ENCODE data around the gene PSMB7. TPM values are rescaled to one million over a fixed set of nuclear protein-coding genes. Genes with fewer than 3 reads are reported as not detected.

Gene PSMB7
- total RNA-seq, 4 donors from 2014 or later: 67.6 to 110 (median 90.8) TPM

DNA sequence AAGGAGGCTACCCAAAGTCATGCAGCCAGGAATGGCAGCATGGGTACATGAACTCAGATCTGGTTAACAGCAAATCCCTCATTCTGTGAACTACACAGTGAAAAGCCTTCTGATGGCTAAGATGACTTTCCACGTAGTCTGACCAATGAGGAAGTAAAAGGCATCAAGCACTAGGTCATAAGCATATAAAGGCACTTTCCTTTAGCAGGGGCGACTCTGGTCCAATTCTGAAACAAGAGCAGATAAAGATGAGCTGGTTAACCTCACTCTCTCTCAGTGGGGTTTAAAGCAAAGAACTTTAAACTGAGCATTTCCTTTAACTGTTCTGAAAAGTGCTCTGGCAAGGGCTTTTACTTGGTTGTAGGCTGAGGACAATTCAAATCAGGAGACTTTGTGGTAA is 21.1 kb downstream of the PSMB7 start:
- Histone ChIP-seq H3K27ac (no peak overlapping the region), H3K27me3 (no peaks in the 10 kb centered on the region), H3K4me3 (no peak overlapping the region), H3K36me3 (peaks cover 0 to 4% (median 0%) of the 10 kb centered on the region in 3 donors), H3K4me1 (peaks cover 0 to 18% (median 0%) of the 10 kb centered on the region in 4 donors), H3K9me3 (no peaks in the 10 kb centered on the region)
- TF ChIP-seq, protein P1, sequence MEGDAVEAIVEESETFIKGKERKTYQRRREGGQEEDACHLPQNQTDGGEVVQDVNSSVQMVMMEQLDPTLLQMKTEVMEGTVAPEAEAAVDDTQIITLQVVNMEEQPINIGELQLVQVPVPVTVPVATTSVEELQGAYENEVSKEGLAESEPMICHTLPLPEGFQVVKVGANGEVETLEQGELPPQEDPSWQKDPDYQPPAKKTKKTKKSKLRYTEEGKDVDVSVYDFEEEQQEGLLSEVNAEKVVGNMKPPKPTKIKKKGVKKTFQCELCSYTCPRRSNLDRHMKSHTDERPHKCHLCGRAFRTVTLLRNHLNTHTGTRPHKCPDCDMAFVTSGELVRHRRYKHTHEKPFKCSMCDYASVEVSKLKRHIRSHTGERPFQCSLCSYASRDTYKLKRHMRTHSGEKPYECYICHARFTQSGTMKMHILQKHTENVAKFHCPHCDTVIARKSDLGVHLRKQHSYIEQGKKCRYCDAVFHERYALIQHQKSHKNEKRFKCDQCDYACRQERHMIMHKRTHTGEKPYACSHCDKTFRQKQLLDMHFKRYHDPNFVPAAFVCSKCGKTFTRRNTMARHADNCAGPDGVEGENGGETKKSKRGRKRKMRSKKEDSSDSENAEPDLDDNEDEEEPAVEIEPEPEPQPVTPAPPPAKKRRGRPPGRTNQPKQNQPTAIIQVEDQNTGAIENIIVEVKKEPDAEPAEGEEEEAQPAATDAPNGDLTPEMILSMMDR (IDR thresholded peaks at IDR 0.05): no peak
- TF ChIP-seq POLR2A (IDR thresholded peaks at IDR 0.05): no peak
- no peak for DNase-seq

DNA sequence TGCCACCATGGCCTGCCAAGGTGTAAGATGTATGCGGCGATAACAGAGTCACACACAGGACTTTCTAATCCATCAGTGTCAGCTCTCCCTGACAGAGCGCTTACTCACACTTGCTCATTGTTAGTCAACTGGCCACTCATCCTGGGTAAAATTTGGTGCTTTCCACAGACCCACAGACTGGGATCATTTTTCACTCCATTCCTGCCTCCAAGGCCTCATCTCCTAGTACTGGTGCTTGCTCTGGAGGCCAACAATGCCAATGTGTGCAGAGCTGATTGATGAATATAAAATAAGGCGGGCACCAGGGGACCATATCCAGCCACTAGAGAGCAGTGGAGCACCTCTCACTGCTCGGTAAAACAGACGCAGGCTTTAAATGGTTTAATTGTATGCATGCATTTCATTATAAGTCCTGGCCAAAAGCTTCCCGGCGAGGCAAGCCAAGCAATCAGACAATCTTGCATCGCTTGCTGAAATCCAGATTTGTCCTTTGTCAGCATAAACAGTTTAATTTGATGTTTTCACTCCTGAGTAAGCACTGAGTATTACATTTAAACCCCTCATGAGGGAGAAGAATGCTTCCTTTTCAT is 22.3 kb downstream of the PSMB7 start:
- peaks cover 0 to 4% (median 0%) of the 10 kb centered on the region in 3 donors for H3K36me3 ChIP-seq
- H3K4me3 ChIP-seq: no peak overlapping the region
- H3K9me3 ChIP-seq: no peaks in the 10 kb centered on the region
- no peak overlapping the region for H3K27ac ChIP-seq
- no peak for TF ChIP-seq POLR2A (IDR thresholded peaks at IDR 0.05)
- TF ChIP-seq, protein P1 (IDR thresholded peaks at IDR 0.05): no peak
- no peaks in the 10 kb centered on the region for H3K27me3 ChIP-seq
- H3K4me1 ChIP-seq: peaks cover 0 to 22% (median 0%) of the 10 kb centered on the region in 4 donors
- DNase-seq: no peak

DNA sequence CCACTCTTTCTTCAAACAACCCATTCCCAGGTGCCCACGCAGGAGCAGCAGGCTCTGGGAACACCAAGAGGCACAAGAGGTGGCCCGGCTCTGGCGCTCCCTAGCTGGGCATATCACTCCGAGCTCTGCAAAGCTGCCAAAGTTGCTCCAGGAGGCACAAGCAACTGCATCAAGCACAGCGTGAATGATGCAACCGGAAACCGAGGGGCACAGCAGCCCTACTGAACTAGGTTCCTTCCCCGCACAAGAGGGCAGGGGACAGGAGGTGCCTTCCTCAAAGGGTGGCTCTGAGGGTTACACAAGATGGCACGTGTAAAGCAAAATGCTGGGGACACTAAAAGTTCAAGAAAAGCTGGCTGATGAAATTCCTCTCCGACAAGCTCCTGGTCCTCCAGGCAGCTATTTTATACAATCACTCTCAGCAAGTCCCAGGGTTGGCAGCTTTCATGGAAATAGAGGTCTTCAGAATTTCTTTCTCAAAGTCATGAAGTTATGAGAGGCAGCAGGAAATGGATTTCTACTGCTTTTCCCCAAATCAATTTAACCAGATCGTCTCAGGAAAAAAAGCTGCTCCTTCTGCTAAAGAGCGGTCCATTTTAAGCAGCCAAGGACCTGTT is 22.9 kb downstream of the PSMB7 start:
- peaks cover 0 to 27% (median 0%) of the 10 kb centered on the region in 4 donors for H3K4me1 ChIP-seq
- no peak overlapping the region for H3K27ac ChIP-seq
- no peak for DNase-seq

DNA sequence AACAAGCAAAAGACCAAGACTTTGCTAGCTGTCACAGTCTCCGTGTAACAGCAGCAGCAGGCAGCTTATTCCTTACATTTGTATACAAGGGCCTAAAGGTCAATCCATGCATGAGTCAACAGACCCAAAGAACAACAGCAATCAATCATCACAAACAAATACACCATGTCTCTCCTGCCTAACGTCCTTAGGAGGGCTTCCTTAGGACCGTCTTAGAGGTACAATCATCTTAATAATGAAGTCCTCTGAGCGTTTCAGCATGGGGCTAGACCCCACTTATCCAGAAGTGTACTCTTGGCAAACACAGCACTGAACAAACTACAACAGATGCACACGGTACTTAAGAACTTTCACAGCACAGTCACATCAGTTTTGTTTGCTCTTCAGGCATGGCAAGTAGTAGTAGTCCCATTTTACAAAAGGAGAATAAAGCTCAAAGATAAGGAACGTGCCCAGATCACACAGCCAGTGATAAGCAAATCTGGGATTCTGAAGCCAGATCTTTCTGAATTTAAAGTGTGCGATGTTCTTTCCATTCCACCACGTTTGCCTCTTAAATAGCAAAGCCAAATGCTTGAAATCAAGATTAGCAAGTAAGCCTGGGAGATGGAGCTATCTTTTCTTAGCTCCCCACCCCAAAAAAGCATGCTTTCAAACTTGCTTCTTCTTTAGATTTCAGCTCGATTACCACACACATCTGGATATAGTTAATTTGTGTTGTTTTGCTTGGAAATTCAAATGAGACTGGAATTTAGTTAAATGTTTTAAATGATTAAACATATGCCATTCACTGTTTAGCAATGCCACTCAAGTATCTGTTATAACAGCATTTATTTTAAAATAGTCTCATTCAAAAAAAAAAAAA is 24.2 kb downstream of the PSMB7 start:
- peak overlapping the region in 2 of 4 donors; percentile 18 to 30 for H3K27ac ChIP-seq
- TF ChIP-seq, protein P1 (IDR thresholded peaks at IDR 0.05): no peak
- no peak for TF ChIP-seq POLR2A (IDR thresholded peaks at IDR 0.05)
- no peaks in the 10 kb centered on the region for H3K36me3 ChIP-seq
- no peak for DNase-seq
- H3K4me1 ChIP-seq: peaks cover 0 to 40% (median 0%) of the 10 kb centered on the region in 4 donors
- no peak overlapping the region for H3K4me3 ChIP-seq
- no peaks in the 10 kb centered on the region for H3K9me3 ChIP-seq
- H3K27me3 ChIP-seq: no peaks in the 10 kb centered on the region

More for the DNA sequence above, 22.9 kb downstream of the PSMB7 start:
- no peaks in the 10 kb centered on the region for H3K27me3 ChIP-seq
- H3K9me3 ChIP-seq: no peaks in the 10 kb centered on the region
- H3K4me3 ChIP-seq: no peak overlapping the region
- TF ChIP-seq, protein P1 (IDR thresholded peaks at IDR 0.05): no peak
- no peak for TF ChIP-seq POLR2A (IDR thresholded peaks at IDR 0.05)
- peaks cover 0 to 4% (median 0%) of the 10 kb centered on the region in 3 donors for H3K36me3 ChIP-seq

DNA sequence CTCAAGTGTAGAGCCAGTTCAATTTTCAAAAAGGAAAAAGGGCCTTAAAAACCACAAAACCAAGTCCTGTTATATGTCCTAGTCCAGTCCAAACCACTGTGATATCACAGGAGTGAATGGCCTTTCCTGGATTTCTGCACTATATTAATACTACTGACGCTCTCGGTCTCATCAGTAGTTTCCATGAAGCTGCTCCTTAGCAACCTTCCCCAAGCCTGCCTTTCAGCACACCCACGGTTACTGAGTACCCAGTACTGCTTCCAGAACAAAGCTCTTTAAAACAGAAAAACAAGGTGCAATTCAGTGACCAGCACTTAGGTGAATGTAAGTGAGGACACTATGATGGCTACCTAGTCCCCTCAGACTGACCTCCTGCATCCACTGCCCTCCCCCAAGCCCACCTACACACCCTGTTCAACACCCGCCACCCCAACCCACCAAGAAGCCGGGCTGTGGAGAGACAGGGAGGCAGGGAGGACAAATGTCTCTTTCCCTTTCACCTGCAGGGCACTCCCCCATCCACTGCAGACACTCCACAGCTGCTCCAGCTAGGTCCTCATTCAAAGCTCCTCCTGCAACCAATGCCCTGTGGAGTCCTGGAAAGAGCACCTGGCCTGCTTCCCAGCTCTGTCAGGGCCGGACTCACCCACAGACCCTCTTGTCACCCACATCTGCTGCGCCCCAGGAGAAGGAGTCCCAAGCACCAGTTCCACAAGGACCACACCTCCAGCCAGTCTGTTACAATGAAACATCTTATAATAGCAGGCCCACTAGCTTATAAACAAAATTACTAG is 25.9 kb downstream of the PSMB7 start:
- Histone ChIP-seq H3K27me3 (no peaks in the 10 kb centered on the region), H3K27ac (no peak overlapping the region), H3K9me3 (no peaks in the 10 kb centered on the region), H3K36me3 (peaks cover 0 to 1% (median 0%) of the 10 kb centered on the region in 3 donors), H3K4me3 (no peak overlapping the region), H3K4me1 (peaks cover 0 to 45% (median 0%) of the 10 kb centered on the region in 4 donors)
- no peak for TF ChIP-seq POLR2A (IDR thresholded peaks at IDR 0.05)
- TF ChIP-seq, protein P1 (IDR thresholded peaks at IDR 0.05): no peak
- DNase-seq: no peak
